Suprapubic skin (tissue), 4 donors: ENCODE measurements around the gene DNAJC25. TPM values are rescaled to one million over a fixed set of nuclear protein-coding genes. Genes with fewer than 3 reads are reported as not detected.

Experiments used
- DNase-seq, 2 donors: peaks; one replicate each; pipeline ENCODE4 v3.0.0-alpha.2; 2019; ENCODE audit warnings: low spot score in 2 of 2
- H3K27ac ChIP-seq: fragments of 200-600 bp; sonication (generic); one replicate; pipeline ENCODE4 v1.5.1; 2019
- H3K27me3 ChIP-seq: fragments of 200-600 bp; sonication (generic); one replicate; pipeline ENCODE4 v1.5.1; 2019
- H3K36me3 ChIP-seq: fragments of 200-600 bp; sonication (generic); one replicate; pipeline ENCODE4 v1.5.1; 2019
- H3K4me1 ChIP-seq: fragments of 200-600 bp; sonication (generic); one replicate; pipeline ENCODE4 v1.5.1; 2019
- H3K4me3 ChIP-seq: fragments of 200-600 bp; sonication (generic); one replicate; pipeline ENCODE4 v1.5.1; 2019; ENCODE audit warnings: mild to moderate bottlenecking
- H3K9me3 ChIP-seq: fragments of 200-600 bp; sonication (generic); one replicate; pipeline ENCODE4 v1.5.1; 2019
- EP300 ChIP-seq: sonication (generic); formaldehyde crosslinking; IDR thresholded peaks from one replicate; pipeline ENCODE4 v1.6.1; 2017; ENCODE audit warnings: antibody characterized with exemption
- POLR2A ChIP-seq, 2 donors: fragments of 450-650 bp; IDR thresholded peaks; one replicate each; pipeline ENCODE4 v1.6.1; 2017; ENCODE audit warnings: antibody characterized with exemption in 2 of 2, mild to moderate bottlenecking in 2 of 2, moderate library complexity in 2 of 2
- POLR2AphosphoS5 ChIP-seq, 3 donors: sonication (generic); formaldehyde crosslinking; IDR thresholded peaks; one replicate each; pipeline ENCODE4 v1.6.1; 2017; ENCODE audit warnings: antibody characterized with exemption in 3 of 3
- WGBS: methylation state at CpG from one replicate; pipeline ENCODE4 v1.1.5; 2018; 5-methylcytosine and 5-hydroxymethylcytosine counted together
- total RNA-seq, 4 donors: library from RNA; depleted of rRNA; stranded (reverse); fragments of >200 nt; gene quantifications; one replicate each; pipeline ENCODE4 v1.1.0, GENCODE V29; 2016
- TF ChIP-seq, protein P1 (sequence below), 2 donors: fragments of 200-600 bp in 1 of 2; fragments of 450-650 bp in 1 of 2; sonication (generic) in 1 of 2; IDR thresholded peaks; one replicate each; pipeline ENCODE4 v1.5.1; 2016 to 2019; ENCODE audit warnings: antibody characterized with exemption in 2 of 2, mild to moderate bottlenecking in 1 of 2, moderate library complexity in 1 of 2

The DNAJC25 gene
- total RNA-seq, 4 donors from 2014 or later = 3.7 to 6.4 (median 5.0) TPM

DNA sequence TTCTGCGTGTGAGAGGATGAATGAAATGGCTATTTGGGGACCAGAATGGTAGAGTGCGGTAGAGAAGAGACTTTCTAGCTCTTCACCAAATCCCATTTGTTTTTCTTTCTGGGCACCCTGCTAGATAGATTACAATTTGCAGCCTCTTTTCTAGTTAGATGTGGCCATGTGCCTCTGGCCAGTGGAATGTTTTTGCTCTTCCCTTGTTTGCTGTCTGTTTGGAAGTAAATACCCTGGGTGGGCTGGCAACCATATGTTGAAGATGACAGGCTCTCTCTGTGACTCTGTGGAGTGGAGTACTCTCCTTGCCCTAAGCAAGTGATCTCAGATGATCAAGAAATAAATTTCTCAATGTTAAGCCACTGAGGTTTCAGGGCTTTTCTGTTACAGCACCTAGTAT, 43.2 kb downstream of the DNAJC25 start:
- Histone ChIP-seq H3K4me1 (no peaks in the 10 kb centered on the region), H3K27me3 (no peaks in the 10 kb centered on the region), H3K27ac (no peak overlapping the region), H3K36me3 (peaks cover 15% of the 10 kb centered on the region), H3K4me3 (no peak overlapping the region), H3K9me3 (no peaks in the 10 kb centered on the region)
- TF ChIP-seq EP300 = no peak
- TF ChIP-seq POLR2A (IDR thresholded peaks at IDR 0.05) = no peak
- TF ChIP-seq, protein P1, sequence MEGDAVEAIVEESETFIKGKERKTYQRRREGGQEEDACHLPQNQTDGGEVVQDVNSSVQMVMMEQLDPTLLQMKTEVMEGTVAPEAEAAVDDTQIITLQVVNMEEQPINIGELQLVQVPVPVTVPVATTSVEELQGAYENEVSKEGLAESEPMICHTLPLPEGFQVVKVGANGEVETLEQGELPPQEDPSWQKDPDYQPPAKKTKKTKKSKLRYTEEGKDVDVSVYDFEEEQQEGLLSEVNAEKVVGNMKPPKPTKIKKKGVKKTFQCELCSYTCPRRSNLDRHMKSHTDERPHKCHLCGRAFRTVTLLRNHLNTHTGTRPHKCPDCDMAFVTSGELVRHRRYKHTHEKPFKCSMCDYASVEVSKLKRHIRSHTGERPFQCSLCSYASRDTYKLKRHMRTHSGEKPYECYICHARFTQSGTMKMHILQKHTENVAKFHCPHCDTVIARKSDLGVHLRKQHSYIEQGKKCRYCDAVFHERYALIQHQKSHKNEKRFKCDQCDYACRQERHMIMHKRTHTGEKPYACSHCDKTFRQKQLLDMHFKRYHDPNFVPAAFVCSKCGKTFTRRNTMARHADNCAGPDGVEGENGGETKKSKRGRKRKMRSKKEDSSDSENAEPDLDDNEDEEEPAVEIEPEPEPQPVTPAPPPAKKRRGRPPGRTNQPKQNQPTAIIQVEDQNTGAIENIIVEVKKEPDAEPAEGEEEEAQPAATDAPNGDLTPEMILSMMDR (IDR thresholded peaks at IDR 0.05) = no peak
- no peak for TF ChIP-seq POLR2AphosphoS5 (IDR thresholded peaks at IDR 0.05)
- no peak for DNase-seq
- 93% methylated on average over 2 of the region's 2 CpGs for WGBS

GRCh38 chr9:111676116-111676515, 45.0 kb downstream of the DNAJC25 start:
- no peak overlapping the region for H3K4me3 ChIP-seq
- no peaks in the 10 kb centered on the region for H3K4me1 ChIP-seq
- no peak for DNase-seq
- TF ChIP-seq POLR2A (IDR thresholded peaks at IDR 0.05) (no peak), POLR2AphosphoS5 (IDR thresholded peaks at IDR 0.05) (no peak), EP300 (no peak)
- TF ChIP-seq, protein P1 (IDR thresholded peaks at IDR 0.05) = no peak
- no peaks in the 10 kb centered on the region for H3K27me3 ChIP-seq
- WGBS = 97% methylated on average over 3 of the region's 3 CpGs
- H3K27ac ChIP-seq = no peak overlapping the region
- H3K9me3 ChIP-seq = no peaks in the 10 kb centered on the region
- H3K36me3 ChIP-seq = peaks cover 8% of the 10 kb centered on the region

DNA sequence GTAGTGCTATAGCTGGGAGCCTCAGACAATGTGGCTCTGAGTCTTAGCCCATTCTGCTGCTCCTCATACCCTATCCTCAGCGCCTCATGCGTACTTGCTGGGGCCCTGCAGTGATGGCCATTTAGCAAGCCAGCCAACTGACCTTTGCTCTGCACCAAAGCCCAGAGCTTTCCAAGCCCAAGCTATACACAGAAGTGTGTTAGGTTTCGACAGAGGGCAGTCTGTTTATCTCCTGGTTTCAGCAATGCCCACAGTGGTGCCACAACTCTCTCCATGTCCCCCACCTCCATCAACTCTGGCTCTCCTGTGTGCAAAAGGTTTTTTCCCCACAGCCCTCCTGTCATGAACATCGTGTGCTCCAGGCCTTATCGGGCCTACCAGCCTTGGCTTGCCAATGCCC, 47.2 kb downstream of the DNAJC25 start:
- H3K27me3 ChIP-seq = no peaks in the 10 kb centered on the region
- H3K4me3 ChIP-seq = no peak overlapping the region
- DNase-seq = no peak
- H3K36me3 ChIP-seq = peaks cover 8% of the 10 kb centered on the region
- 94% methylated on average over 5 of the region's 5 CpGs for WGBS
- TF ChIP-seq EP300 = no peak
- H3K4me1 ChIP-seq = no peaks in the 10 kb centered on the region
- no peak overlapping the region for H3K27ac ChIP-seq
- no peaks in the 10 kb centered on the region for H3K9me3 ChIP-seq

- WGBS = 97% methylated on average over 6 of the region's 6 CpGs
- H3K4me1 ChIP-seq = no peaks in the 10 kb centered on the region
- no peak overlapping the region for H3K27ac ChIP-seq
- H3K4me3 ChIP-seq = no peak overlapping the region
- H3K9me3 ChIP-seq = no peaks in the 10 kb centered on the region
- H3K27me3 ChIP-seq = no peaks in the 10 kb centered on the region
- peaks cover 8% of the 10 kb centered on the region for H3K36me3 ChIP-seq
- TF ChIP-seq EP300 (no peak), POLR2A (IDR thresholded peaks at IDR 0.05) (no peak), POLR2AphosphoS5 (IDR thresholded peaks at IDR 0.05) (no peak)
- TF ChIP-seq, protein P1 (IDR thresholded peaks at IDR 0.05) = no peak
- DNase-seq = no peak
Observed at GRCh38 chr9:111679199-111679598, 48.1 kb downstream of the DNAJC25 start.

- DNase-seq = no peak
- H3K27me3 ChIP-seq = no peaks in the 10 kb centered on the region
- 96% methylated on average over 1 of the region's 1 CpG for WGBS
- peaks cover under 1% of the 10 kb centered on the region for H3K36me3 ChIP-seq
- no peak overlapping the region for H3K4me3 ChIP-seq
- no peak for TF ChIP-seq POLR2A (IDR thresholded peaks at IDR 0.05)
- TF ChIP-seq EP300 = no peak
- TF ChIP-seq, protein P1 (IDR thresholded peaks at IDR 0.05) = no peak
- no peak for TF ChIP-seq POLR2AphosphoS5 (IDR thresholded peaks at IDR 0.05)
- H3K9me3 ChIP-seq = no peaks in the 10 kb centered on the region
- no peak overlapping the region for H3K27ac ChIP-seq
- no peaks in the 10 kb centered on the region for H3K4me1 ChIP-seq
Observed at GRCh38 chr9:111683392-111683791, 52.3 kb downstream of the DNAJC25 start.

DNA sequence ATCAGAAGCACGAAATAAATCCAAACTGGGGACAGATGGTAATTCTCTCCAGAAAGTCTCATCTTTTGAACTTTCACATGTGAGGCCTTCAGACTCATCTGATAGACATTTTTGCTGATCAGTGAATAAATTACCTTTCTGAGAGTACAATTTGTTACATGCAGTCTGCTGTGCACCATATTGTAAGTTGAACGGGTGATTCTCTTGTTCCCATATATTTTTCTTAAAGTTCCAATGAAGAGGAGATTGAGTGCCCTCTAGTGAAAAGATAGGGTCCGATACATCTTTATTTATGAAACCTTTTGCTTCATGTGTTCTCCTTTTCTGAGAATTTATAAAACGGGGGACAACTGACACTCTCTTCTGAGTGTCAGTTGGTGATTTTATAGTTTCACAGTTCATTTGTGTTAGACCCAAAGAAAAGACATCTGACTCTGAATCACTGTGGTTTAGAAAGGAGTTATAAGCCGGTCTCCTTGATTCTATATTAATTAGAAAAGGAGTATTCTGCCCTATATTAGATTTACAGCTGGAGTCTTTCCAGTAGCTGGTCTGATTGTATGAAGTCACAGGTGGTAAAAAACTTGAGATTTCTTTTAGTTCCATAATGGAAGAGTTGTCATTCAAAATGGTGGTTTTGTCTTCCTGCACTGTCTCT, 60.7 kb downstream of the DNAJC25 start:
- Histone ChIP-seq H3K4me1 (no peaks in the 10 kb centered on the region), H3K27ac (no peak overlapping the region), H3K36me3 (no peaks in the 10 kb centered on the region), H3K27me3 (no peaks in the 10 kb centered on the region), H3K9me3 (no peaks in the 10 kb centered on the region), H3K4me3 (no peak overlapping the region)
- TF ChIP-seq, protein P1 (IDR thresholded peaks at IDR 0.05) = peak in 1 of 2 donors; percentile 6
- TF ChIP-seq POLR2AphosphoS5 (IDR thresholded peaks at IDR 0.05) = no peak
- DNase-seq = no peak
- WGBS = 44% methylated on average over 5 of the region's 5 CpGs
